GM12878 (cell line): ENCODE measurements around the gene ZXDC. TPM values are rescaled to one million over a fixed set of nuclear protein-coding genes. Genes with fewer than 3 reads are reported as not detected.

Source experiments
- ATAC-seq: fragments of 200-7000 bp; cut with Tn5 transposase; 3 replicates; pipeline ENCODE4 v1.9.1; 2020; ENCODE audit warnings: mild to moderate bottlenecking, moderate library complexity
- BruUV-seq: library from RNA; stranded (reverse); fragments of 400-500 nt; replicated peaks from 2 replicates; lab custom pipeline; 2021; lab: Mats Ljungman, UMichigan
- CTCF ChIA-PET: fragments of 300-600 bp; sonication (Branson Sonifier 250); formaldehyde crosslinking; extraction: SDS; loops from one replicate; lab custom pipeline; 2021; ENCODE audit warnings: inconsistent platforms; lab: Yijun Ruan, JAX
- POLR2A ChIA-PET: fragments of 350-600 bp; formaldehyde crosslinking; extraction: SDS; loops from one replicate; lab custom pipeline; 2021; ENCODE audit warnings: inconsistent platforms; lab: Charles Lee
- RAD21 ChIA-PET: fragments of 300-600 bp; sonication (Branson Sonifier 250); formaldehyde crosslinking; loops from one replicate; lab custom pipeline; 2023; ENCODE audit warnings: antibody characterized with exemption; ENCODE audit not compliant: unreplicated experiment; lab: Charles Lee
- SMC1A ChIA-PET: fragments of 300-600 bp; sonication (Branson Sonifier 250); formaldehyde crosslinking; loops from one replicate; lab custom pipeline; 2023; ENCODE audit not compliant: unreplicated experiment, uncharacterized antibody; lab: Charles Lee
- DNase-seq: peaks from one replicate; pipeline ENCODE4 v3.0.0-alpha.2; 2011; ENCODE audit warnings: low read depth, low spot score
- FAIRE-seq: peaks from 3 replicates; lab custom pipeline; 2011; peaks lifted over from hg19 to GRCh38; lab: Jason Lieb, UNC
- H2AFZ ChIP-seq: 2 replicates; pipeline ENCODE4 v1.6.0; 2011; ENCODE audit warnings: low read depth, low read length, control low read depth; ENCODE audit not compliant: control insufficient read depth
- H3K27ac ChIP-seq: 2 replicates; pipeline ENCODE4 v1.5.1; 2011; ENCODE audit warnings: control low read depth; ENCODE audit not compliant: control insufficient read depth, insufficient read depth
- H3K27me3 ChIP-seq, 2 experiments: replicated peaks in 1 of 2; 2 replicates each; pipeline versions ENCODE4 v1.6.0 to v1.6.1; 2011; ENCODE audit warnings: low read length in 1 of 2; ENCODE audit not compliant: control insufficient read depth in 2 of 2, insufficient read depth in 2 of 2
- H3K36me3 ChIP-seq, 2 experiments: 2 replicates each; pipeline ENCODE4 v1.5.1; 2011; ENCODE audit warnings: low read length in 1 of 2; ENCODE audit not compliant: control insufficient read depth in 2 of 2, insufficient read depth in 2 of 2
- H3K4me1 ChIP-seq: 2 replicates; pipeline ENCODE4 v1.6.1; 2011; ENCODE audit warnings: mild to moderate bottlenecking, low read length, moderate library complexity, mixed read lengths; ENCODE audit not compliant: control insufficient read depth, insufficient read depth
- H3K4me2 ChIP-seq: 2 replicates; pipeline ENCODE4 v1.6.0; 2011; ENCODE audit warnings: control low read depth; ENCODE audit not compliant: control insufficient read depth, insufficient read depth
- H3K4me3 ChIP-seq: fragments of 200-600 bp; sonication (generic); 2 replicates; pipeline ENCODE4 v1.5.1; 2016
- H3K79me2 ChIP-seq: 2 replicates; pipeline ENCODE4 v1.6.0; 2011; ENCODE audit warnings: low read length; ENCODE audit not compliant: control insufficient read depth, insufficient read depth
- H3K9ac ChIP-seq: 2 replicates; pipeline ENCODE4 v1.8.0; 2011; ENCODE audit warnings: low read length, control low read depth, mixed read lengths; ENCODE audit not compliant: control insufficient read depth, insufficient read depth
- H3K9me3 ChIP-seq: replicated peaks from 3 replicates; pipeline ENCODE4 v1.5.1; 2011; ENCODE audit warnings: mild to moderate bottlenecking, low read length; ENCODE audit not compliant: control insufficient read depth, insufficient read depth
- H4K20me1 ChIP-seq: 2 replicates; pipeline ENCODE4 v1.6.0; 2011; ENCODE audit not compliant: control insufficient read depth, insufficient read depth
- ETV6 ChIP-seq, 2 experiments: fragments of 450-650 bp in 1 of 2; IDR thresholded peaks in 1 of 2; conservative IDR thresholded peaks in 1 of 2; 2 replicates each; pipeline ENCODE4 v1.6.1; 2014; ENCODE audit warnings: antibody characterized with exemption in 1 of 2, borderline replicate concordance in 1 of 2, low read depth in 1 of 2, mild to moderate bottlenecking in 1 of 2, moderate library complexity in 1 of 2
- TCF7 ChIP-seq: IDR thresholded peaks from 2 replicates; pipeline ENCODE4 v1.6.1; 2014; ENCODE audit warnings: antibody characterized with exemption, borderline replicate concordance
- WGBS: methylation state at CpG from one replicate; pipeline ENCODE4 v1.1.6; 2016; ENCODE audit warnings: low lambda C conversion rate; ENCODE audit not compliant: insufficient replicate concordance, insufficient coverage; ENCODE audit errors: missing lambda C conversion rate; 5-methylcytosine and 5-hydroxymethylcytosine counted together
- in situ Hi-C: fragments of 300-500 bp; cut with MboI; formaldehyde crosslinking; loops from 9 replicates; pipeline ENCODE4 v1.14.3; 2018; ENCODE audit warnings: mixed read lengths
- intact Hi-C: fragments of 100-400 bp; cut with micrococcal nuclease; formaldehyde crosslinking; loops from one replicate; pipeline ENCODE4 v1.14.2; 2022; ENCODE audit not compliant: unreplicated experiment
- polyA plus RNA-seq, 11 experiments: library from polyadenylated mRNA; depleted of rRNA in 4 of 11; unstranded in 6 of 11; stranded (reverse) in 5 of 11; fragments of >200 nt; fragmentation: Nextera tagmentation in 4 of 11; fragmentation: Illumina TruSeq in 1 of 11; extraction: Ambion mirVana in 4 of 11; extraction: Trizol in 1 of 11; gene quantifications; 1 replicate in 1 of 11; 2 replicates in 10 of 11; pipeline versions ENCODE4 v1.2.1 to v1.2.3, GENCODE V29; 2011 to 2016; ENCODE audit warnings: inconsistent platforms in 2 of 11, missing spikeins in 2 of 11, low read depth in 1 of 11
- total RNA-seq, 4 experiments: library from RNA; depleted of rRNA in 3 of 4; stranded (reverse); fragments of >200 nt in 3 of 4; fragmentation: Illumina TruSeq in 1 of 4; extraction: Trizol in 1 of 4; gene quantifications; 2 replicates each; pipeline versions ENCODE4 v1.2.1 to v1.2.3, GENCODE V29; 2013 to 2021
- TF ChIP-seq, protein P1 (sequence below): fragments of 450-650 bp; IDR thresholded peaks from 2 replicates; pipeline ENCODE4 v1.6.1; 2017; ENCODE audit warnings: borderline replicate concordance
- TF ChIP-seq, protein P2 (sequence below): IDR thresholded peaks from 2 replicates; pipeline ENCODE4 v1.6.1; 2012; ENCODE audit warnings: mild to moderate bottlenecking, low read depth, low read length

ZXDC gene
- total and polyA plus RNA-seq, 10 of the 15 experiments (the other 5 are each of a cell fraction or from before 2014, with no cell fraction given) = 0.72 to 15.3 (median 8.5) TPM

DNA sequence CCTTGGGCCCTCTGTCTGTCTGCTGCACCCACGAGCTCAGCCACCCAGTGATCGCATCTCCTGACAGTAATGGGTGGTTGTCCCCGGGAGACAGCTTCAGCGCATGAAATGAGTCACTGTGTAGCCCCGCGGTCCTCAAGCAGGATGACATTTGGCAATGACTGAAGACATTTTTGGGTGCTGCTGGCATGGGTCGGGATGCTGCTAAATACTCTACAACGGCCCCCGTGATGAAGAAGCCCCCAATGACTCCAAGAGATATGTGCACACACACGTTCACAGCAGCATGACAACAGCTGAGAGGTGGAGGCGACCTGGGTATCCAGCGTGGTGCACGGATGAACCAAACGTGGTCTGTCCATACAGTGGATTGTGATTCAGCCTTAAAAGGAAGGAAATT is 17.4 kb upstream of the ZXDC start:
- 24% methylated on average over 14 of the region's 14 CpGs for WGBS
- Histone ChIP-seq H3K4me2 (no peak overlapping the region), H3K27ac (no peak overlapping the region), H3K79me2 (no peaks in the 10 kb centered on the region), H3K27me3 (no peaks in the 10 kb centered on the region), H3K36me3 (no peaks in the 10 kb centered on the region), H3K4me1 (no peaks in the 10 kb centered on the region), H2AFZ (no peak overlapping the region), H3K9me3 (no peaks in the 10 kb centered on the region), H3K4me3 (no peak overlapping the region), H3K9ac (no peak overlapping the region), H4K20me1 (no peaks in the 10 kb centered on the region)
- ChIA-PET CTCF (interaction anchor here (0.5 kb wide), 1 partner anchor 332 kb away, joined by 3 read pairs; no protein-coding TSS in a partner anchor), SMC1A (no interaction called here), RAD21 (interaction anchor here (0.7 kb wide), 1 partner anchor 507 kb away, joined by 3 read pairs; no protein-coding TSS in a partner anchor), POLR2A (no interaction called here)
- no peak for DNase-seq
- no peak for FAIRE-seq
- TF ChIP-seq, protein P1, sequence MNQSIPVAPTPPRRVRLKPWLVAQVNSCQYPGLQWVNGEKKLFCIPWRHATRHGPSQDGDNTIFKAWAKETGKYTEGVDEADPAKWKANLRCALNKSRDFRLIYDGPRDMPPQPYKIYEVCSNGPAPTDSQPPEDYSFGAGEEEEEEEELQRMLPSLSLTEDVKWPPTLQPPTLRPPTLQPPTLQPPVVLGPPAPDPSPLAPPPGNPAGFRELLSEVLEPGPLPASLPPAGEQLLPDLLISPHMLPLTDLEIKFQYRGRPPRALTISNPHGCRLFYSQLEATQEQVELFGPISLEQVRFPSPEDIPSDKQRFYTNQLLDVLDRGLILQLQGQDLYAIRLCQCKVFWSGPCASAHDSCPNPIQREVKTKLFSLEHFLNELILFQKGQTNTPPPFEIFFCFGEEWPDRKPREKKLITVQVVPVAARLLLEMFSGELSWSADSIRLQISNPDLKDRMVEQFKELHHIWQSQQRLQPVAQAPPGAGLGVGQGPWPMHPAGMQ = no peak
- TF ChIP-seq TCF7 (no peak), ETV6 (conservative IDR thresholded peaks at IDR 0.05 in 1 of 2, IDR thresholded peaks at IDR 0.05 in 1 of 2; ENCODE audit: borderline replicate concordance in 1 of 2, low read depth in 1 of 2) (no peak)
- TF ChIP-seq, protein P2, sequence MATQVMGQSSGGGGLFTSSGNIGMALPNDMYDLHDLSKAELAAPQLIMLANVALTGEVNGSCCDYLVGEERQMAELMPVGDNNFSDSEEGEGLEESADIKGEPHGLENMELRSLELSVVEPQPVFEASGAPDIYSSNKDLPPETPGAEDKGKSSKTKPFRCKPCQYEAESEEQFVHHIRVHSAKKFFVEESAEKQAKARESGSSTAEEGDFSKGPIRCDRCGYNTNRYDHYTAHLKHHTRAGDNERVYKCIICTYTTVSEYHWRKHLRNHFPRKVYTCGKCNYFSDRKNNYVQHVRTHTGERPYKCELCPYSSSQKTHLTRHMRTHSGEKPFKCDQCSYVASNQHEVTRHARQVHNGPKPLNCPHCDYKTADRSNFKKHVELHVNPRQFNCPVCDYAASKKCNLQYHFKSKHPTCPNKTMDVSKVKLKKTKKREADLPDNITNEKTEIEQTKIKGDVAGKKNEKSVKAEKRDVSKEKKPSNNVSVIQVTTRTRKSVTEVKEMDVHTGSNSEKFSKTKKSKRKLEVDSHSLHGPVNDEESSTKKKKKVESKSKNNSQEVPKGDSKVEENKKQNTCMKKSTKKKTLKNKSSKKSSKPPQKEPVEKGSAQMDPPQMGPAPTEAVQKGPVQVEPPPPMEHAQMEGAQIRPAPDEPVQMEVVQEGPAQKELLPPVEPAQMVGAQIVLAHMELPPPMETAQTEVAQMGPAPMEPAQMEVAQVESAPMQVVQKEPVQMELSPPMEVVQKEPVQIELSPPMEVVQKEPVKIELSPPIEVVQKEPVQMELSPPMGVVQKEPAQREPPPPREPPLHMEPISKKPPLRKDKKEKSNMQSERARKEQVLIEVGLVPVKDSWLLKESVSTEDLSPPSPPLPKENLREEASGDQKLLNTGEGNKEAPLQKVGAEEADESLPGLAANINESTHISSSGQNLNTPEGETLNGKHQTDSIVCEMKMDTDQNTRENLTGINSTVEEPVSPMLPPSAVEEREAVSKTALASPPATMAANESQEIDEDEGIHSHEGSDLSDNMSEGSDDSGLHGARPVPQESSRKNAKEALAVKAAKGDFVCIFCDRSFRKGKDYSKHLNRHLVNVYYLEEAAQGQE = no peak
- in situ Hi-C loops (no loop called here), intact Hi-C loops (no loop called here)
- BruUV-seq = no TSS peak
- ATAC-seq = peak; percentile 47; the same call in 2 of the 3 replicates
